ENCODE measurements around the gene CAMKV.

Gene CAMKV

DNA sequence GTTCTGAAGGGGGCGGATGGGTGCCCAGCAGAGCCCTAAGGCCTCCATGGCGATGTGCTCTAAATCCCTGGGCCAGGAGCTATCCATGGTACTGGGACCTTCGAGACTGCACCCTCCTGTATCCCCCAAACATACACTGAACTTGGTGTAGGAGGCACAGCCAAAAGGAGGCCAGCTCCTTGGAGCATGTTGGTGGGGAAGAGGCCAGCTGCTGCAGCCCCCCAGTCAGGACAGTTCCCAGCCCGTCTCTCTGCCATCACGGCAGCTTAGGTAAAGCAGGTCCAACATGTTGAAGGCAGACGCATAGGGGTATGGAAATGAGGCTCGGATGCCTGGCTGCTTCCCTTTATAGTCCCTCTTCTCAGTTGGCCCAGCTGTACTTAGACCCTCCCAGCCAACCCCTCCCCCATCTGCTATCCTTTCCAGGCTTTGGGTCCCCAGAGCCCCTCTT, 1.8 kb downstream of the CAMKV start:
- H3K36me3 ChIP-seq (ENCODE audit: insufficient read depth, low read length): no peaks in the 10 kb centered on the region
- H3K9ac ChIP-seq (ENCODE audit: low read depth, low read length): no peak overlapping the region
- H3K4me3 ChIP-seq (ENCODE audit: low read length): no peak overlapping the region
- H3K4me1 ChIP-seq (ENCODE audit: control insufficient read depth, insufficient read depth, low read length): peaks cover 7% of the 10 kb centered on the region
- H3K4me2 ChIP-seq (ENCODE audit: low read length): no peak overlapping the region
- no peaks in the 10 kb centered on the region for H3K9me3 ChIP-seq (replicated peaks; ENCODE audit: low read length)
- H3K27me3 ChIP-seq (ENCODE audit: control insufficient read depth, insufficient read depth, low read length): peaks cover 88% of the 10 kb centered on the region

DNA sequence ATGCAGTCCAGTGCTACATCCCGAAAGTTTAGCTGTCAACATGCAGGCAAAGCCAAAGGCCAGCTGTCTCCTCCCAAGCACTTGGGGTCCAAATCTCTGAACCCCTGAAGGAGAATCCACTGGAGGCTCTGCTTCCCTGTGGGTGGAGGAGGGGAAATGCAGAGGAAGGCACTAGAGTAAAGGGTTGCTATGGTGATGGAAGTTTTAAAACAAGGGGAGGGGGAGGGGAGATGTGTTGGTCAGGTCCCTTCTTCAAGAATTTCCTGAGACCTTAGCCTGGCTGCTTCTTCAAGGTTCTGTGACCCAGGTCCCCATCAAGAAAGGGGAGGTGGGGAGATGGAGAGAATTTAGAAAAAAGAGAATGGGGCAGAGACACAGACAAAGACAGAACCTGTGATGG, 2.3 kb downstream of the CAMKV start:
- Histone ChIP-seq H3K36me3 (ENCODE audit: insufficient read depth, low read length) (no peaks in the 10 kb centered on the region), H3K4me1 (ENCODE audit: control insufficient read depth, insufficient read depth, low read length) (peaks cover 7% of the 10 kb centered on the region), H3K9ac (ENCODE audit: low read depth, low read length) (no peak overlapping the region), H3K4me3 (ENCODE audit: low read length) (no peak overlapping the region), H3K9me3 (replicated peaks; ENCODE audit: low read length) (no peaks in the 10 kb centered on the region), H3K27me3 (ENCODE audit: control insufficient read depth, insufficient read depth, low read length) (peaks cover 89% of the 10 kb centered on the region), H3K4me2 (ENCODE audit: low read length) (no peak overlapping the region)

DNA sequence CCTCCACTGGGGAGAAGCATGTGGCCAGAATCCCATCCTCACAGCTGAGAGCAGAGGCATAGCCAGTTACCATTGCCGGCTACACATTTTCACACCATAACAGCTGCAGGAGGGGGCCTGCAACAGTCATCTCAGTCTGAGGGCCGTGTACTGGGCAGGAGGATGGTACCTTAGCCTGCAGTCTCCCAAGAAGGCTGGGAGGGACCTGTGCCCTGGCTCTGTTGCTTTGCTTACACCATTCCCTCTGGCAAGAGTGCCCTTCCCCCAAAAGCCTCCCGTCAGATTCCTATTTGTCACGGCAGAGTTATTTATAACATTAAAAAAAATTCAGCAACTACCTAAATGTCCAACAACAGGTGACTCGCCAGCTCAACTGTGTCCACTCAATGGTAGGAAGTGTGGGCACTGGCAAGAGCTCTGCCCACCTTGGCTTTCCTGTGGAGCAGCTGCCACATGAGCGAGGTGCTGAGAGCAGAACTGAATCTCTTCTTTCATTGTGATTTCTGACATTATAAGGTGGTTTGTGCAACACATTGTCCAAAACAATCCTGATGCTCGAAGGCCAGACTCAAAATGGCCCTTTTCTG, 4.4 kb downstream of the CAMKV start:
- Histone ChIP-seq H3K4me1 (ENCODE audit: control insufficient read depth, insufficient read depth, low read length) (peaks cover 7% of the 10 kb centered on the region), H3K36me3 (ENCODE audit: insufficient read depth, low read length) (no peaks in the 10 kb centered on the region), H3K4me2 (ENCODE audit: low read length) (no peak overlapping the region), H3K4me3 (ENCODE audit: low read length) (no peak overlapping the region), H3K27me3 (ENCODE audit: control insufficient read depth, insufficient read depth, low read length) (peaks cover 78% of the 10 kb centered on the region), H3K9me3 (replicated peaks; ENCODE audit: low read length) (no peaks in the 10 kb centered on the region), H3K9ac (ENCODE audit: low read depth, low read length) (no peak overlapping the region)

DNA sequence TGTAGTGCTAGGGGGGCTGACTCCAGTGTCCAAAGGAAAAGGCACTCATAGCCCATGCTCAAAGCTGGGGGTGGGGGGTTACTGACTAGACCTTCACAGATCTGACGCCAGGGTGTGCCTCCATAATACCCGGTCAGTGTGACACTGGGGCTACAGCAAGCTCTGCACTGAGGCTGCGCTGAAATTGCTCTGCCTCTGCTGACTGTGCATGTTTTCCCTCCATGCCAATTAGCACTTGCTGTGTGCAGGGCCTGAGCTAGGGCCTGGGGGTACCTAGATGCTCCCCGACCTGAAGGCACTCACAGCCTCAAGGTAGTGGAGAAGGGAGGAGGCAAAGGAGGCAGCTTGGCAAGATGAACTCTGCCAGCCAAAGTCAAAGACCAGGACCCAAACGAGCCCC, 5.2 kb downstream of the CAMKV start:
- H3K9me3 ChIP-seq (replicated peaks; ENCODE audit: low read length): no peaks in the 10 kb centered on the region
- H3K4me3 ChIP-seq (ENCODE audit: low read length): no peak overlapping the region
- H3K4me1 ChIP-seq (ENCODE audit: control insufficient read depth, insufficient read depth, low read length): peaks cover 4% of the 10 kb centered on the region
- H3K27me3 ChIP-seq (ENCODE audit: control insufficient read depth, insufficient read depth, low read length): peaks cover 70% of the 10 kb centered on the region
- H3K36me3 ChIP-seq (ENCODE audit: insufficient read depth, low read length): no peaks in the 10 kb centered on the region
- H3K9ac ChIP-seq (ENCODE audit: low read depth, low read length): no peak overlapping the region
- H3K4me2 ChIP-seq (ENCODE audit: low read length): no peak overlapping the region

DNA sequence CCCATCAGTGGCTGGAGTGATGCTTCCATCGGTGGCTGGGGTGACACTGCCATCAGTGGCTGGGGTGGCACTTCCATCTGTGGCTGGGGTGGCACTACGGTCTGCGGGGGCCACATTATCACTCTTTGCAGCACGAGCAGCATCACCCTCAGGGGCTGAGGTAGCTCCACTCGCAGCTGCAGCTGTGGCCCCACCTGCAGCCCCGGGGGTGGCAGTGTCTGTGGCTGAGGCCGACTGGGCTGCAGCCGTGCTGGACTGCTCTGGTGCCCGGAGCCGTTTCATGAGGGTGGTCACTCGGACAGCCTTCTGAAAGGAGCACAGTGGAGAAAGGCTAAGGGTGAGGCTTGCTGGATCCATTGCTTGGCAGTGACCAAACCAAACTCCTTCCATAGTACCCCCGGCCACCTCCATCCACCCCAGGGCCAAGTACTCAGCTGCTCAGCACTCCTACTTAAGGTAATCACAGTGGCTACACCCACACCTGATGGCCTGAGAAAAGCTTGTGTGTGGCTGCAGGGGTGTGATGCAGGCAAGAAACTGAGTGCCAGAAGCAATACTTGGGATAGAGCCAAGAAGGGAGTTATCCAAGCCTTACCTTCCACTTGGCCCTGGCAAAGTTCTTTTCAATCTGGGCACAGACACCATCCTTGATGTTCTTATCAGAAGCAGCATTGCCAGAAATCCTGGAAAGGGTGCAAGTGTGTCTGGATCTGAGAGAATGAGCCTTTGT, 10.0 kb downstream of the CAMKV start:
- no peak overlapping the region for H3K4me3 ChIP-seq (ENCODE audit: low read length)

DNA sequence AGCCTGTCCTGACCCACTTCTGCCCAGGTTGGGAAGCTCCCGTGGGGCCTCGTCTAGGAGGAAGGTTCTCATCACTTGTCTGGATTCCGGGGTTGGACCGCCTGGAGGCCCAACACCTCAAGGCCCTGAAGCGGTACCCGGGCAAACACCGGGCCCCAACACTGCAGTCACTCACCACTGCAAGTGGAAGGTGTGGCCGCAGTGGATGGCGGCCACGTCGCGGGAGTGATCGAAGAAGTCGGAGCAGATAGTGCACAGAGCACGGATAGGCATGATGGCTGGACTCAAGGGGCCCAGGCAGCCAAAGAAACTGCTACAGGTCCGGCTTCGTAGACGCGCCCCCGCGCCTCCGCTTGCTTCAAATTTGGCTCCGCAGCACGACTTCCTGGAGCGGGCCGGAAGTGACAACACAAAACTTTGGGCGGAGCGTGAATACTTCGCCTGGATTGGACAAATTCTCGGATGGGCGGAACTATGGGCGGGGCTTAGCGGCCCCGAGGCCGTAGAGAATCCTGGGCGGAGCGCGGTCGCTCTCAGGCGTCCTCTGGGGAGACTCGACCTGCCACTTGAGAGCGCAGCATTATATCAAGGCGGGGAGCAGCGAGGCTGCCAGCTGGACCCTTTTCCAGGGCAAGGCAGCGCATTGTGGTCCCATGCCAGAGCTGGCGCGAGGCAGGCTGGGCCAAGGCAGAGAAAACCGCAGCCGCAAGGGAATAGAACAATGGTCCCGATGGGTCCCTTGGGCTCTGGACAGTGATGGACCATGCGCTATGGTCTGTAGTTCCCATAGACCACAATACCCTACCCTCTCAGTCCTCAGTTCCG, 13.3 kb downstream of the CAMKV start, which contains the start of gene TRAIP:
TSS of gene TRAIP (minus strand) at position 384 of the 825 bp plus-strand sequence. CDS start at position 273, 111 bp downstream.
- peaks cover 12% of the 10 kb centered on the region for H3K4me1 ChIP-seq (ENCODE audit: control insufficient read depth, insufficient read depth, low read length)
- H3K9ac ChIP-seq (ENCODE audit: low read depth, low read length): peak within 1 kb of the TSS; percentile 73
- H3K4me2 ChIP-seq (ENCODE audit: low read length): peak within 1 kb of the TSS; percentile 90
- H3K36me3 ChIP-seq (ENCODE audit: insufficient read depth, low read length): no peaks in the 10 kb centered on the region
- peak within 1 kb of the TSS; percentile 85 for H3K4me3 ChIP-seq (ENCODE audit: low read length)
- no peaks in the 10 kb centered on the region for H3K27me3 ChIP-seq (ENCODE audit: control insufficient read depth, insufficient read depth, low read length)
- H3K9me3 ChIP-seq (replicated peaks; ENCODE audit: low read length): no peaks in the 10 kb centered on the region

More for the DNA sequence above, 10.0 kb downstream of the CAMKV start:
- no peak overlapping the region for H3K9ac ChIP-seq (ENCODE audit: low read depth, low read length)
- H3K27me3 ChIP-seq (ENCODE audit: control insufficient read depth, insufficient read depth, low read length): peaks cover 30% of the 10 kb centered on the region
- H3K4me1 ChIP-seq (ENCODE audit: control insufficient read depth, insufficient read depth, low read length): peaks cover 12% of the 10 kb centered on the region
- H3K36me3 ChIP-seq (ENCODE audit: insufficient read depth, low read length): no peaks in the 10 kb centered on the region
- H3K9me3 ChIP-seq (replicated peaks; ENCODE audit: low read length): no peaks in the 10 kb centered on the region
- no peak overlapping the region for H3K4me2 ChIP-seq (ENCODE audit: low read length)

DNA sequence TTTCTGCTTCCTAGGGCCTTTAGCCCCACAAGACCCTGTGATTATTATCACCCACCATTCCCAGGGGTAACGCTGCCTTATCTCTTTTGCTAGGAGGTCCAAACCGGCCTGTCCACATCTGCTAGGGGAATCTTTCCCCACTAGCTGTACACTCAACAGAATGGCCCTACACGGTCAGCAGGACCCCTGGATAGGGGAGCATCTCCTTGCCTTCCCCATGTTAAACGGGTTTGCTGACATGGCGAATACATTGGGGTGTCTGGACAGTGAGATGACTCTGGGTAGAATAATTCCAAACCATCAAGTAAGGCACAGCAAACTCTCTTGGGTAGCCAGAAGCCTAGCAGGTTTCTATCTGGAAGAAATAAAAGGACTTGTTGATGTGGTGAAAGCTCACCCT, 14.0 kb downstream of the CAMKV start:
- peaks cover 12% of the 10 kb centered on the region for H3K4me1 ChIP-seq (ENCODE audit: control insufficient read depth, insufficient read depth, low read length)
- H3K36me3 ChIP-seq (ENCODE audit: insufficient read depth, low read length): no peaks in the 10 kb centered on the region
- peak overlapping the region; percentile 90 for H3K4me2 ChIP-seq (ENCODE audit: low read length)
- H3K9me3 ChIP-seq (replicated peaks; ENCODE audit: low read length): no peaks in the 10 kb centered on the region
- peak overlapping the region; percentile 73 for H3K9ac ChIP-seq (ENCODE audit: low read depth, low read length)
- H3K27me3 ChIP-seq (ENCODE audit: control insufficient read depth, insufficient read depth, low read length): no peaks in the 10 kb centered on the region
- peak overlapping the region; percentile 85 for H3K4me3 ChIP-seq (ENCODE audit: low read length)

DNA sequence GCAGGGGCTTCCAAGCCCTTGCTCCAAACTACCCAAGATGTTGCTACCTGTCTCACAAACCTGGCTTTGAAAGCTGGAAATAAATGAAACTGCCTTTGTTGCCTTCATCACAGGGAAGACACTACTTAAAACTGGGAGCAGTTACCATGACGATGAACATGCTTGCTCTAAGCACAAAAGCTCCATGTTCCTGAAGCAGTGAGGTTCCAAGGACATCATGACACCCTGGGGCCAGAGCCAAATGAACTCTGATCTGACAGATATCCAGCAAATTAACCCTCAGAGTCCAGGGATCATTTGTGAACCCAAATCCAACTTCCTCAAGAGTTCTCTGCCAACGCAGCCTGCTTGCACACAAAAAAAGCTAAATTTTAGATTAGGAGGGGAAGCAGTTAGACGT, 24.0 kb downstream of the CAMKV start:
- no peak overlapping the region for H3K4me2 ChIP-seq (ENCODE audit: low read length)
- no peaks in the 10 kb centered on the region for H3K9me3 ChIP-seq (replicated peaks; ENCODE audit: low read length)
- H3K27me3 ChIP-seq (ENCODE audit: control insufficient read depth, insufficient read depth, low read length): no peaks in the 10 kb centered on the region
- H3K9ac ChIP-seq (ENCODE audit: low read depth, low read length): no peak overlapping the region
- no peaks in the 10 kb centered on the region for H3K4me1 ChIP-seq (ENCODE audit: control insufficient read depth, insufficient read depth, low read length)
- H3K36me3 ChIP-seq (ENCODE audit: insufficient read depth, low read length): peaks cover 11% of the 10 kb centered on the region
- H3K4me3 ChIP-seq (ENCODE audit: low read length): no peak overlapping the region

DNA sequence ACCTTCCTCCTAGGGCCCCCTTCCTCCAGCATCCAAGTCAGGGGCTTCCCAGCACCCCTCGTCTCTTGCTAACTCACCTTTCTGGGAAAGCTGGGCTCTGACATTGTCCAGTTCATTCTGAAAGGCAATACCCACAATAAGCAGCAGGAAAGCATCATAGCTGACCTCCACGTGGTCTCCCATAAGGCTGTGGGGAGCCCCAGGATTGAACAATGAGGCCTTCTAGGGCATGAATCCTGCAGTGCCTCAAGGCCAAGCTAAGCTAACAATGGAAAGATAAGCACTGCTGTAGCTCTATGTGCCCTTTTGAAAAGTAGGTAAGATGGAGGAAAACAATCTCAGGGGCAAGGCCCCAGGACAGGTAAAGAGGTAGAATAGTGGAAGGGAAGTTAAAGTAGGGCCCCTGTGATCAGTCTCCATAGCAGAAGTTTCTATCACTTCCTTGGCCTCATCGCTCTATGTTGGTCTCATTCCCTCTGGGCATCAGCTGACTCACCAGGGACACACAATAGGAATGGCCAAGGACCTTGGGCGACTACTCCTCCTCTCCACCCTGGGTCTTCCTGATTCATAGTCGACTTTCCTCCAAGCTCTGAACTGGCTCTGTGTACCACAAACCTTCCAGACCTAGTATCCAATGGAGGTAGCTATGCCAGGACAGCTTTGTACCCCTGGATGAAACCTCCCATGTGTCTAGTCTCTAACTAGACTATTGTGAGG, 25.1 kb downstream of the CAMKV start:
- Histone ChIP-seq H3K36me3 (ENCODE audit: insufficient read depth, low read length) (peaks cover 11% of the 10 kb centered on the region), H3K4me1 (ENCODE audit: control insufficient read depth, insufficient read depth, low read length) (no peaks in the 10 kb centered on the region), H3K27me3 (ENCODE audit: control insufficient read depth, insufficient read depth, low read length) (no peaks in the 10 kb centered on the region), H3K9me3 (replicated peaks; ENCODE audit: low read length) (no peaks in the 10 kb centered on the region), H3K4me2 (ENCODE audit: low read length) (no peak overlapping the region), H3K9ac (ENCODE audit: low read depth, low read length) (no peak overlapping the region), H3K4me3 (ENCODE audit: low read length) (no peak overlapping the region)

DNA sequence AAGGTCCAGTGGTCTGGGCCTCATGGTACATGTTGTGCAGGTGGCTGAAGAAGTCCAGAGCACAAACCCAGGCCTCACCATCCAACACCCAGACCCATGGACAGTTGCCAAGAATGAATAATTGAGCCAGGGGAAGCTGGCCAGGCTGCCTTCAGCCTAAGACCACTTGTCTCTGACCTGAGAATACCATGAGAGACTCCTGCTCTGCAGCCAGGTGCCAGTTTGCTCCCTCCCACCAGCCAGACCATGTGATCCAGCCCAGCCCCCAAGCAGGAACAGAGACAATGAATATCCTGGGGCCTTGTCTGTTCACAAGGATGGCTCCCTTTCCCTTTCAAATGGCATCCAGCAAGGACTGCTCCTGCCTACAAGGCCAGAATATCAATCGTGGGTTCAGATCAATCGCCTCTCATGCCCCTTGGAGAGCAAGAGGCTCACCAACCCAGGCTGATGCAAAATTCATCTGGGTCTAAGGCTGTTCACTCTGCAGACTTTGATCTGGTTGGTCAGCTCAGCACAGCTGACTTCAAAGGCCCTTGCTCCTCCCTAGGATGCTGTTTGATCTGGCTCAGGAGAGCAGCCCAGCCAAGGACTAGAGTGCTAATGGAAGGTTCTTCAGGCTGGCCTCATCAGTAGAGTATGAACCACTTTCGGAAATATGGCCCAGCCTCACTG, 26.7 kb downstream of the CAMKV start:
- no peak overlapping the region for H3K4me3 ChIP-seq (ENCODE audit: low read length)
- H3K9me3 ChIP-seq (replicated peaks; ENCODE audit: low read length): no peaks in the 10 kb centered on the region
- H3K4me2 ChIP-seq (ENCODE audit: low read length): no peak overlapping the region
- H3K4me1 ChIP-seq (ENCODE audit: control insufficient read depth, insufficient read depth, low read length): peaks cover 3% of the 10 kb centered on the region
- H3K36me3 ChIP-seq (ENCODE audit: insufficient read depth, low read length): peaks cover 11% of the 10 kb centered on the region
- H3K27me3 ChIP-seq (ENCODE audit: control insufficient read depth, insufficient read depth, low read length): no peaks in the 10 kb centered on the region
- no peak overlapping the region for H3K9ac ChIP-seq (ENCODE audit: low read depth, low read length)
